K562 (cell line): ENCODE measurements around the gene GLI3.

Experiments used
- BCL6 ChIP-seq: fragments of 250-450 bp; sonication (Bioruptor Pico); IDR thresholded peaks from 2 replicates; pipeline ENCODE4 v1.4.0; 2020
- CTCF ChIP-seq, 3 experiments: IDR thresholded peaks in 2 of 3; conservative IDR thresholded peaks in 1 of 3; 2 replicates each; pipeline ENCODE4 v1.5.1; 2011 to 2012; ENCODE audit warnings: low read length in 3 of 3, mild to moderate bottlenecking in 3 of 3, control low read depth in 2 of 3, improper control_type of control experiment in 1 of 3, inconsistent platforms in 1 of 3, low read depth in 1 of 3, mixed read lengths in 1 of 3, moderate library complexity in 1 of 3; ENCODE audit not compliant: insufficient read depth in 2 of 3
- FOXA1 ChIP-seq: fragments of 450-650 bp; IDR thresholded peaks from 2 replicates; pipeline ENCODE4 v1.6.1; 2016; ENCODE audit warnings: mild to moderate bottlenecking, borderline replicate concordance
- HINFP ChIP-seq: fragments of 450-650 bp; conservative IDR thresholded peaks from 2 replicates; pipeline ENCODE4 v1.6.1; 2016; ENCODE audit warnings: missing genetic modification characterization, low read depth, mild to moderate bottlenecking, control low read depth, missing compliant biosample characterization
- JUND ChIP-seq, 2 experiments: IDR thresholded peaks; 2 replicates in 1 of 2; 3 replicates in 1 of 2; pipeline ENCODE4 v1.6.1; 2011; ENCODE audit warnings: borderline replicate concordance in 2 of 2, low read depth in 2 of 2, low read length in 2 of 2, improper control_type of control experiment in 1 of 2, missing biosample characterization in 1 of 2, missing genetic modification characterization in 1 of 2, missing genetic modification reagents in 1 of 2
- KAT8 ChIP-seq: fragments of 450-650 bp; IDR thresholded peaks from 2 replicates; pipeline ENCODE4 v1.6.1; 2016; ENCODE audit warnings: low read depth, mild to moderate bottlenecking
- MED1 ChIP-seq: sonication (generic); formaldehyde crosslinking; IDR thresholded peaks from 2 replicates; pipeline ENCODE4 v1.8.1; 2023; ENCODE audit warnings: missing genetic modification reagents, borderline replicate concordance
- TAF7 ChIP-seq: fragments of 450-650 bp; IDR thresholded peaks from 2 replicates; pipeline ENCODE4 v1.6.1; 2016; ENCODE audit warnings: missing genetic modification characterization, missing compliant biosample characterization
- TARDBP ChIP-seq: fragments of 450-650 bp; IDR thresholded peaks from 2 replicates; pipeline ENCODE4 v1.6.1; 2016
- TEAD4 ChIP-seq, 2 experiments: sonication (generic) in 1 of 2; formaldehyde crosslinking in 1 of 2; IDR thresholded peaks; 2 replicates each; pipeline versions ENCODE4 v1.6.1 to v1.8.0; 2012 to 2022; ENCODE audit warnings: borderline replicate concordance in 1 of 2, inconsistent platforms in 1 of 2, low read length in 1 of 2, mild to moderate bottlenecking in 1 of 2, missing genetic modification reagents in 1 of 2

DNA sequence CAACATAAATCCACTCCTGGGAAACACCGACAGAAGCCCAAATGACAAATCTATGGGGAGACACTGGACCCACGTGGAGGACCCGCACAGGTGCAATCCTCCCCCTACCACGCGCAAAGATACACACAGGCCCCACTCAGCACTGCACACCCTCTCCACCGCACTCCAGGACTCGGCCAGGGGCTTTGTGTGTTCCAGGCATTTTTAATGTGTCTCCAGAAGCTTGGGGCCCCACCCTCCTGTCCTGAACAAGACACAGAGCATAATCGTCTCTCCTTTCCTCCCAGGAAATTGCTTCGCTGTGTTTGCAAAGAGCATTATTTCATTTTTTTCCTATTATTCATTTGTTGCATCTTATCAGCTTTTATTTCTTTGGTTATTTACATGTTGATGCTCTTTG lies 82.8 kb downstream of the GLI3 start:
- TF ChIP-seq FOXA1 = no peak
- TF ChIP-seq MED1 (CRISPR knock-in tag) = no peak
- no peak for TF ChIP-seq KAT8
- TF ChIP-seq CTCF (IDR thresholded peaks at IDR 0.05 in 2 of 3, conservative IDR thresholded peaks at IDR 0.05 in 1 of 3; ENCODE audit: insufficient read depth in 2 of 3, low read depth in 1 of 3, low read length in 3 of 3) = no peak
- TF ChIP-seq TARDBP = no peak
- no peak for TF ChIP-seq JUND (IDR thresholded peaks at IDR 0.05; ENCODE audit: borderline replicate concordance, low read depth, low read length)
- no peak for TF ChIP-seq JUND (tag; IDR thresholded peaks at IDR 0.05; ENCODE audit: borderline replicate concordance, low read depth, low read length)
- no peak for TF ChIP-seq TEAD4 (IDR thresholded peaks at IDR 0.05; ENCODE audit: low read length)
- no peak for TF ChIP-seq TEAD4 (CRISPR knock-in tag; IDR thresholded peaks at IDR 0.05; ENCODE audit: borderline replicate concordance)
- no peak for TF ChIP-seq HINFP (tag)
- no peak for TF ChIP-seq TAF7 (tag)
- TF ChIP-seq BCL6 (CRISPR knock-in tag) = no peak
